Measurements from ENCODE around the gene RPS15. TPM values are rescaled to one million over a fixed set of nuclear protein-coding genes. Genes with fewer than 3 reads are reported as not detected.
"Not testable (repeated sequence)": the region's sequence is repeated elsewhere in the genome, so short reads cannot be mapped to it uniquely, and the experiment has no call there.

RPS15 gene
- total RNA-seq, 1 donor from 2014 or later: 753 TPM

DNA sequence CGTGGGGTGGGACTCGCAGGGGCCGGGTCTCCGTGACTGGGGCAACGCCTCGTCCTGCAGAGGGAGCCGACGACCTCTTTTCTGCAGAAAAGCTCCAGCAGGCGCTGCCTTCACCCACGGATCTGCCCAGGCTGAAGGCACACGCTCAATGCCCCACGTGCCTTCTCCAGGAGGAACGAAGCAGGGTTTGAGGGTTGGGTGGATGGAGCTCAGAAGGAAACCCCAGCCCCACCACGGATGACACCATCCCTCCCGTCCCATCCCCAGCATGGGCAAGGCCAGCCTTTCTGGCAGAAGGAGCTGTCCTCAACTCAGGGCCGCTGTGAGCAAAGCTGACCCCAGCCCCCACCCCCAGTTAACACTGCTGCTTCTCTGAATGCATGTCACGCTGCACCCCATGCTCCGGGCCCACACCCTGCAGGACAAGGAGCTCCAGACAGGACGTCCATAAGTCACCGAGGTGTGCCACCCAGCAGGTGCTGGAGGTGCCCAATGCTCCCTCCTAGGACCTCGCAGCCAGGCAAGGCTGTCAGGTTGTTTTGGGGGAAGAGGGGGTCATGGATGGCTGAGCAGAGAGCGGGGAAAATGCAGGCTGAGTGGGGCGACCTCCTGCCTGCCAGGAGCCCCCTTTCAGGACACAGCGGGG lies 33.4 kb downstream of the RPS15 start:
- intact Hi-C loops (cut with DNase I): no loop called here
- DNase-seq (ENCODE audit: low spot score) (no peak), ATAC-seq (no peak)

DNA sequence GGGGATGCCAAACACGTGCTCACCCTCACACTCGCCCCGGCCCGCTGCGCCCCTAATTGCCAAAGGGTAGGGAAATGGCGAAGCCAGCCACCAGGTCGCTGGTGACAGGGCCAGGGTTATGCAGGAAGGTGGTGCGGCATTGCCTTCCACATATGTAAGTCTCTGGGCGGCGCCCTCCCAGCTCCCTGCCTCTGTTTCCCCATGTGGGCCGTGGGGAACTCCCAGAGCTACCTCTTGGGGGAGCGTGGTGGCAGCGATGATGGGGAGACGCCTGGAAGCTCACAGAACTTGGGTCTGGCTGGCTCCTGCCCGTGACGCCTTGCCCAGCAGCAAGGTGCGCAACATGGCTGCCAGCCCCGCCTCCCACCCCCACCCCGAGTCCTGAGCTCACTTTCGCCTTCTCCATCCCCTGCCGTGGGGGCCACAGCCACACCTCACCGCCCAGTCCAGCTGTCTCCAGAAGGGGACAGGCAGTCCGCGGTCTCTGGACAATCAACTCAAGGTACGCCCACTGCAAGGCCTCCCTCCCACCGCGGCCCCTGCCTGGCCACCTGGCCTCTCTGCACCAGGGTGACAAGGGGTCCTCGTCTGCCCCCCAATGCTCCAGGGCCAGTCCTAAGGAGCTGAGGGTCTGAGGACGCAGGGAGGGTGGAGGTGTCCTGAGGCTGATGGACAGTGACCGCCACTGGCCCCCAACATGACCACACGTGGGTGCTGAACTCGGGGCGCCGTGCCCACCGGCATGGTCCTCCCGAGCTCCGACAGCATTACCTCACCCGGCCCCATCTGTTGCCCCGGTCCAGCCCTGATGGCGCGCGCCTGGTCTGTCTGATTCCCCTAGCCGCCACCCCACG lies 34.3 kb downstream of the RPS15 start:
- intact Hi-C loops (cut with DNase I): no loop called here
- no peak for ATAC-seq
- DNase-seq (ENCODE audit: low spot score): no peak

DNA sequence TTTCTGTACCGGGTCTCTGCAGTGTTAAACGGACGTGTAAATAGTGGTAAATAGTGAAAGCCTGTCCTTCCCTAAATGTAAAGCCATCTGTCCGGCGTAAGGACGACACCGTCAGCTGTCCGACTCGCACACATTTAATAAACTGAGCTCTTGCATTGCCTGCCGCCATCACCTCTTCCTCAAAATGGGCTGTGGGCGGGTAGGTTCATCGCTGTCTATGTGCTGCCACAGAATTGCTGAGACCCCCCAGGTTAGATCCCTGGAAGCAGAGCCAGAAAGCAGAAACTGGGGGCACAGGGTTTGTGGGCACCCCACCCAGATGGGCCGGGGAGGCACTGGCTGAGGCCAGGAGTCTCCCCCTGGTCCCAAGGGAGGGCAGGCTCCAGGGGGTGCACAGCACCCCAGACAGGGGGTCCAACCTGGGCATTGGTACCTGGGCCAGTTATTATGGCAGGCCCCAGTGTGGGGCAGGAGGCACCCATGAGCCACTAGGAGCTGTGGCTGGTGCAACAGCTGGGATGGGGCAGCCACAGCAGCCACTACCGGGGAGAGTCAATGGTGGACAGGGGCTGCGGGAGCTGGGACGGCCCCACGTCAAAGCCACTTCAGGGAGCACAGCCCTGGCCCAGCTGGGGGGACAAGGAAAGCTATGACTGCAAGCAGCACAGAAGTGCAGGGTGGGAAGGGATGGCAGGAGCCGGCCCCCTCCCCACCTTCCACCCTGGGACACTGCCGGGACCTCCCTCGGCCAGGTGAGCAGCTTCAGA lies 35.1 kb downstream of the RPS15 start:
- intact Hi-C loops (cut with DNase I): no loop called here
- ATAC-seq (no peak), DNase-seq (ENCODE audit: low spot score) (no peak)

DNA sequence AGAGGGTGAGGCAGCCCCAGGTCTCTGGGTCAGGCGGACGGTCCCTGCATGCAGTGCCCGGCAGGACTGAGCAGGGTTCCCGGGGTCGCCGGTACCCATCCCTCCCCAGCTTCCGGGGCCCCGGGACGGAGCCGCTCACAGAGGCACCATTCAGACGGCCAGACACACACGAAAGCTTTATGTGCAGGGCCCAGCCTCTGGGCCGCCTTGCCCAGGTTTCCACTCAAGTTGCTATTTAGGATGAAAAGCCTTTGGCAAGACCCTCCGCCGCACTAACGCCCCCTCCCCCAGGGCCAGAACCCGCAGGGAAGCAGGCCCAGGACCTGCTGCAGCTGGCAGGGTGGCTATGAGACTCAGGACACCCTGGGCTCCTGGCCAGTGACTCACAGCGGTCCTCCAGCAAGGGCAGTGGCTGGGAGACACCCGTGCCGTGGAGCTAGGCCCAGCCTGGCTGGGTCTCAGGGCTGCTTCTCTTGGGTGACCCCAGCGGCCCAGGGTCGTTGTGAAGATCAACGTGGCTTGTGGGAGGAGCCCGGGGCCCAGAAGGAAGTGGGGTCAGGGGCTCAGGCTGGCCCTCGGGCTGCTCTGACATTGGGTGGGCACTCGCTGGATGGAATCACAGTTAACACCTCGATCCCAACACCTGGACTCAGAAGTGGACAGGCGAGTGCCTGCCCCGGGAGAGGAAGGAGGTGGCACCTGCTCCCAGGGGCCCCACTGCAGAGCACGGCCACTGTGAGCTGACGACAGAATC lies 36.0 kb downstream of the RPS15 start:
- ATAC-seq: no peak

DNA sequence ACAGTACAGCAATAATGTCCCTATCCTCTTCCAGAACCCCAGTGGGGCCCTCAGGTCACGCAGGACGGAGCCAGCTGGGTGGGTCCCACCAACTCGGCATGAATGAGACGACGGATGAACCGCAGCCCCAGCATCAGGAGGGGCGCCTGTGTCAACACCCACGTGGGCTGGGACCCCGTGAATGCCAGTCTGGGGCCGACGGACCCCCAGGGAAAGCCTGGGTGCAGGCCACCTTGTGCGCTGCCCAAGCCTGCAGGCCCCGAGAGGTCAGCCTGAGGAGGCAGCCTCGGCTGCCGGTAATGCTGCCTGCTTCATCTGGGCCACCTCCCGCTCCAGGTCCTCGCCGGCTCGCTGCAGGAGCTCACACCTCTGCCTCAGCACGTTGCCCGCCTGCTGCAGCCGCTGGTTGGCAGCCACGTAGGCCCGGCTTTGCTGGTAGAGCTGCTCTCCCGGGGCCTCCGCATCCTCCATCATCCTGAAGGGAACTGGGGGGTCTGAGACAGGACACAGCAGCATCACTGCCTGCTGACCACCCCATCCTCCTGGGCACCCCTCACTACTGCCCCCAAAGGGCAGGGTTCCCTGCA lies 36.7 kb downstream of the RPS15 start:
- intact Hi-C loops (cut with DNase I): no loop called here
- no peak for DNase-seq (ENCODE audit: low spot score)
- ATAC-seq: no peak

More for the DNA sequence above, 36.0 kb downstream of the RPS15 start:
- intact Hi-C loops (cut with DNase I): no loop called here
- no peak for DNase-seq (ENCODE audit: low spot score)

DNA sequence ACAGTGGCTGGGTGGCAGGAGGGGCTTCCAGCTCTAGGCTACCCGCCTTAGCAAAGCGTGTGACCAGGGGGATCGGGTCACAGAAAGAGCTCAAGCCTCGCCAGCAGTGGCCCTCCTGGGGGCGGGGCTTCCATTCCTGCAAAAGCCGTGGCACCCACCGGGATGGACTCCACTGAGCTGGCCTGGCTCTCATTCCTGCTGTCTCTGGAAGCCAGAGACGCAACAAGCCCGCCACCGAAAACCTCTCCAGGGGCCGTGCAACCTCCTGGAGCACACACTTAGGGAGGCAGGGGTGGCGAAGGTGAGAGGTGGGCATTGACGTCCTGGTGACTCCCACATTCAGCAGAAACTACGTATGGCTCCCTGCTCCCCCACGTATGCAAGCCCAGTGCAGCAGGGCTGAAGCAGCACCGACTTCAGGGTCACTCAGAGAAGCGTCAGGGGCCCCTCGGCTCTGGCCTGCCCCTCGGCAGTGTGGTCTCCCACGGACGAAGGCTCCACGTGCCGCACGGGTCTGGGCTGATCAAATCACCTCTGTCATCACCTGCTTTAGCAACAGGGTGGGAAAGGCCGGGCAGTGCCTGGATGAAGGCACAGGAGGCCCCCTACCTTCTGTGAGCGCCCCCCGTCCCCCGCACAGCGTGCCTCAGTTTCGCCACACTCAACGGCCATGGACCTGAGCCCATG lies 37.7 kb downstream of the RPS15 start:
- DNase-seq (ENCODE audit: low spot score) (peak; percentile 60), ATAC-seq (no peak)
- intact Hi-C loops (cut with DNase I): no loop called here

DNA sequence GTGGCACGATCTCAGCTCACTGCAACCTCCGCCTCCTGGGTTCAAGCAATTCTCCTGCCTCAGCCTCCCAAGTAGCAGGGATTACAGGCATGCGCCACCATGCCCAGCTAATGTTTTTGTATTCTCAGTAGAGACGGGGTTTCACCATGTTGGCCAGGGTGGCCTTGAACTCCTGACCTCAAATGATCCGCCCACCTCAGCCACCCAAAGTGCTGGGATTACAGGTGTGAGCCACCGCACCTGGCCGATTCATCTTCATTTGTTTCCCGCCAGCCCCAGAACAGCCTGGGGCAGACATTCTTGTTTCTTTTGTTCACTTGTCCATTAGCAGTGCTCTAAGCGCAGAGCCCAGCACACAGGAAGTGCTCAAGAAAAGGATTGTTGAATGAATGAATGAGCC lies 38.9 kb downstream of the RPS15 start:
- ATAC-seq; DNase-seq (ENCODE audit: low spot score); intact Hi-C loops (cut with DNase I): not testable (repeated sequence)

DNA sequence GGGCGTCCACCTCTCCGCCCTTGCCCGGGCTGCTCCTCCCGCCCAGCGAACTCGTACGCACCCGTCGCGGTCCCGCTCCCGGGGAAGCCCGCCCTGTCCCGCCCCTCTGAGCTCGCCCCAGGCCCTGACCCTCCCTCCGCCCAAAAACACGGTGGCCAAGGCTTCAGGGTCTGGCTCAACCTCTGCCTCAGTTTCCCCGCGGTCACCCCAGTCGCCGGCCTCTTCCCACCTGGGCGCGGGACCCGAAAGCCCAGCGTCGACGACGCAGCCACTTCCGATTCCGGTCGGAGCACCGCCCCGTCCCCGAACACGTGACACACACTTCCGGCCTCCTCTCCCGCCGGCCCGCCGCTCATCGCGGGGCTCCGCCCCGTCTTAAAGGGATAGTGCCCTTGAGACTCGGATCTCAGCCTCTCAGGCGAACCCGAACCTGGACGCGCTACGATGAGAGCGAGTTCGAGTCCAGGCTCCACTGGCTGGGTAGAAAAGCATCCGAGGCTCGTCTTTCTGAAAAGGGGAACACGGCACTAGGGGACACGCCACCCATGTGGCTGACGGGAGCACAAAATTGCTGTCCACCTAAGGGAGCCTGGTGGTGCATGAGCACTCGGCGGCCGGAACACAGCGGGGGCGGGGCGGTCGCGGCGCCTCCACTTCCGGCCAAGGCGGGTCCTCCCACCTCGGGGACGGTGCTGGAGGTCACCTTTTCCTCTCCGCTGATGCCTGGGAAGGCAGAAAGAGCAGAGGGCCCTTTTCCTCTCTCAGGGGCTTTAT lies 40.9 kb downstream of the RPS15 start, which contains the start of gene C19orf25:
C19orf25 (minus strand) TSS at position 282 of the 774 bp plus-strand sequence. CDS start 312 bp downstream, outside the sequence.
- ATAC-seq (peak; percentile 98), DNase-seq (ENCODE audit: low spot score) (peak; percentile 97)
- intact Hi-C loops (cut with DNase I): no loop called here

DNA sequence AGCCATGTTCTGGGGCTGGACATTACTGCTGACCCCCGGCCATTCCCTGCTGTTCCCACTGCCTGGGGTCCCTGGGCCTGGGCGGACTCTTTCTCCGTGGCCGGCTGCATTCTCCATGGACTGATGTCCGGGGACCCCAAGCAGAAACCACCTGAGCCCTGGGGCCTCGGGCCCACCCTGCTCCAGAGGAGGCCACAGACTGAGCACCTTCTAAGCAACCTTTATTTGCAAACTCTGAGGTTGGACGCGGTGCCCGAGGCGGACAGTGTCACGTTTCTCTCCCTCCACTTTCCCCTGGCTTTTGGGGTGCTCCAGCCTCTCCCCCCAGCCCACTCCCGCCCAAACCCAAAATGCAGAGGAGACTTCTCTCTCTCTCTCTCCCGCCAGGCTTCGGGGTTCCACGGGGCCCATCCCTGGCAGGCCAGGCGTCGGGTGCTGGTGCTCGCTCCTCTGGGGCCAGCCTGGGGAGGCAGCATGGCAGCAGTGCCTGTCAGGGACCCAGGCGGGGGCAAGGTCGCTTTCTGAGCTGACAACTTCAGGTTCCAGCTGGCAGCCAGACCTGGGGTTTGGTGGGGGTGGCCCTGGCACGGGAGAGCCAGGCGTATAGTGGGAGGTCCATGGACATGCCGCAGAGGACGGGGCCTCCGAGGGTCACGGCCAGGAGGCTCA lies 43.2 kb downstream of the RPS15 start:
- peak; percentile 56 for DNase-seq (ENCODE audit: low spot score)
- ATAC-seq: no peak
- intact Hi-C loops (cut with DNase I): no loop called here

DNA sequence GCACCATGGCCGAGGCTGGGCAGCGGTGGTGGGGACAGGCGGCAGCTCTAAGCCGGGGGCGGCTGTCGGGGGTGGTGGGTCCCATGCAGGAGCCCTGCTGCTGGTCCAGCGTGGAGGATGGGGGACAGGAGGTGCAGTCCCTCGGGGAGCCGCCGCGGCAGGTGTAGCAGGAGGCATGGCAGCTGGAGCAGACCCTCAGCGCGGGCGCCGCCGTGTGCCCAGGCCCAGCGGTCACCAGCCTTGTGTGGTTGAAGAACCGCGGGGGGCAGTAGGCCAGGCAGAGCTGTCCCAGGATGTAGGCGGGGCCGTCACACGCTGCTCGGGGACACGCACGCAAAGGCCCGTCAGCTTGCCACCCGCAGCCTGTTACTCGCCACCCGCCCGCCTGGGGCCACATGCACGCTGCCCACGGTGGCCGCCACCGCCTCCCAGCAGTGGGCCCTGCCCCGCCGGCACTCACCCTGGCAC lies 43.7 kb downstream of the RPS15 start:
- intact Hi-C loops (cut with DNase I): no loop called here
- DNase-seq (ENCODE audit: low spot score): peak; percentile 55
- no peak for ATAC-seq

DNA sequence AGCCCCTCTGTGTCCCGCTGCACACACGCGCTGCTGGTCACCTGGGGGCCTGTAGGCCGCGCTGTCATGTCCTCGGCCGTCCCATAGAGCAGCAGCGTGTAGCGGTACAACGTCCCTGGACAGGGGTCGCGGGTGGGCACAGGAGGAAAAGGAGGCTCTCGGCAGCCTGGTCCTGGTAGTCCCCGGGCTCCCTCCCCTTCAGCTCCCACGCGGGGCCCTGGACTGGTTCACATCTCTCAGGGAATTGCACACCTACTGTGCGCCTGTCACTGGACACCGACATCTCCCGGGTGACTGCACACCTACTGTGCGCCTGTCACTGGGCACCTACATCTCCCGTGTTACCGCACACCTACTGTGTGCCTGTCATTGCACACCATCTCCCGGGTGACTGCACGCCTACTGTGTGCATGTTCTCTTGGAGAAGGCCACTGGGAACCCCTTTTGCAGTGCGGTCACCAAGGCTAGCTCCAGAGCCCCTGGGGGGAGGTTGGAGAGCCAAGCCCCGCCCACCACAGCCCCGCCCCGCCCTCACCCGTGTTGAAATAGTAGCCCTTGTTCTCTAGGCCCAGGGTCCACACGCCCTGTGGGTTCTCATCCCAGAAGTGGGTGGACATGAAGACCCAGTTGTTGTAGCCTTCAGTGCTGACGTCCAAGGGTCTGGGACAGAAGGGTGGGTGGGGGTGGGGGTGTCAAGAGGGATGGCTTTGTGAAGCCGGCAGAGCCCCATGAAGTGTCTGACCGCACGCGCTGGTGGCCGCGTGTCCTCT lies 44.4 kb downstream of the RPS15 start:
- no peak for ATAC-seq
- intact Hi-C loops (cut with DNase I): no loop called here
- peak; percentile 59 for DNase-seq (ENCODE audit: low spot score)

DNA sequence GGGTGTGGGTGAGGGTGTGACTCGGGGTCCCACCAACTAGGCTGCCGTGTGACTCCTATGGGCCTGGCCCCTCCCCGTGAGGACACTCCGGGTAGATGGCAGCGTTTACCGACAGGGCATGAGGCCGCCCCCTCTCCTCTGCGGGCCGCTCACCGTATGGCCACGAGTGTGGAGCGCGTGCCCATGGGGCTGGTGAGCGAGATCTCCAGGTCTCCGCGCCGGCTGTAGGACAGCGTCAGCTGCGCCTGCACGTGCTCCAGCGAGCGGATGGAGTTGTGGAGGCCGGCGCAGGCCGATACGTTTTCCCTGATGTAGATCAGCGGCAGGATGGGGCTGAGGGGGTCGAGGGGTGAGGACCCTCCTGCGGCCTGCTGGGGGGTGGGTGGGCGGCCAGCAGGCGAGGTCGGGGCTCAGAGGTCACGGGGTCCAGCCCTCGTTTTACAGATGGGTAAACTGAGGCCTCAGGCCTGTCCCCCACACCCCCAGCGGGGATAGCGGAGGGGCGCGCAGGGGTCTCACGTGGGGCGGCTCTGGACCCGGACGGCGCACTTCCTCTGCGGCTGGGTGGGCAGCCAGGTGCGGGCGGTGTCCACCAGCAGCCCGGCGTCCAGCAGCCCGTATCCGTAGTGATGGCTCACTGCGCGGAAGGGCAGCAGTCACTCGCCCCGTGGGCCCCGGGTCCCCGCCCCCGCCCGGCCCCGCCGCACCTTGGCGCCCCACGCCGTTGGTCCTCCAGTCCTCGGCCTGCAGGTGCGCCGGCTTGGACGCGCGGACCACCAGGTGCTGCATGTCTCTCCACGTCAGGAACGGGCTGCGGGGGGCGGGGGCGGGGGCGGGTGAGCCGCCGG lies 45.2 kb downstream of the RPS15 start:
- ATAC-seq: no peak
- DNase-seq (ENCODE audit: low spot score): peak; percentile 57
- intact Hi-C loops (cut with DNase I): no loop called here

DNA sequence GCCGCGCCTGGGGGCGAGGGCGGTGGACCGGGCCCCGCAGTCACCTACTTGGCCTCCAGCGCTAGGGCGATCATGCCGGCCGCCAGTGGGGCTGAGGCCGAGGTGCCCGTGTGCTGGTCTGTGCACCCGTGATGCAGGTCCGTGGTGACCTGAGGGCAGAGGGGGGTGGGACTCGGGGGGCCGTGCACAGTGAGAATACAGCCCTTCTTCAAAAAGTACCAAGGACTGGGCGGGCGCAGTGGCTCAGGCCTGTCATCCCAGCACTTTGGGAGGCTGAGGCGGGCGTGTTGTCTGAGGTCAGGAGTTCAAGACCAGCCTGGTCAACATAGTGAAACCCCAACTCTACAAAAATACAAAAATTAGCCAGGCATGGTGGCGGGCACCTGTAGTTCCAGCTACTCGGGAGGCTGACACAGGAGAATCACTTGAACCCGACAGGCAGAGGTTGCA lies 45.8 kb downstream of the RPS15 start:
- DNase-seq (ENCODE audit: low spot score): peak; percentile 55
- ATAC-seq: no peak
- intact Hi-C loops (cut with DNase I): no loop called here

DNA sequence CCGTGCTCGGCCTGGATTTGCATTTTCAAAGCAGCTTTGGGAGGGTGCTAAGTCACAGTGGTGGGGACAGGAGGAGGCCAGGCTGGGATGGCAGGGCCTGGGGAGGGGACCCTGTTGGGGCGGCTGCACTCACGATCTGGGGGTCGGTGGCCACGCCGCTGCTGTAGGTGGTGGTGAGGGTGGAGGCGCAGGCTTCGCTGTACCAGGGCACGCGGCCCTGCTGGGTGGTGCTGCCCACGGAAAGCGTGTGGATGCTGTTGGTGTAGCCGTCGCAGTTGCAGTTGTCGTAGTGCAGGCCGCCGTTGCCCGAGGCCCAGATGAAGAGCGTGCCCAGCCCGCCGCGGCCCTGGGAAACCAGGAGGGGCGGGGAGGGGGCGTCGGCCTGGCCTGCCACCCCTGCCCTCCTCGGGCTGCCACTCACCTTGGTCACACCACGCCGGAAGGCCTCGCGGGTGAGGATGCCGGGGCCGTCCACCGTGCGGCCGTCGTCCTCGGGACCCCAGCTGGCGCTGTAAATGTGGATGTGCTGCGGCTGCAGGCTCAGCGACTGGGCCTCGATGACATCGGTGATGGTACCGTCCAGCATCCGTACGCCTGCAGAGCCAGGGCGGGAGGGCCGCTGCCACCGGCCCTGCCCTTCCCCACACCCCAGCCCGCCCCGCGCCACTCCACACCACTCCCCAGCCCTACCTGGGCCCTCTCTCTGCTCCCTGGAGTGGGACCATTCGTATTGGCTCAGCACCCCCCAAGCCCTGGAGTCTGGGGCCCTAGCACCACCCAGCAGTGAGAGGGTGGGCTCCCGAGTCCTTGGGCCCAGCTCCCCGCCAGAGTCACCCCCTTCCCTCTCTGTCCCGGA lies 48.8 kb downstream of the RPS15 start:
- DNase-seq (ENCODE audit: low spot score) (peak; percentile 59), ATAC-seq (no peak)
- intact Hi-C loops (cut with DNase I): no loop called here

All from sciatic nerve (tissue), 2 donors.